ENCODE data around the gene TENM4. TPM values are rescaled to one million over a fixed set of nuclear protein-coding genes. Genes with fewer than 3 reads are reported as not detected.

The TENM4 gene
- total and polyA plus RNA-seq, 2 of the 13 experiments (the other 11 are each of a cell fraction or from before 2014, with no cell fraction given), result not detected

DNA sequence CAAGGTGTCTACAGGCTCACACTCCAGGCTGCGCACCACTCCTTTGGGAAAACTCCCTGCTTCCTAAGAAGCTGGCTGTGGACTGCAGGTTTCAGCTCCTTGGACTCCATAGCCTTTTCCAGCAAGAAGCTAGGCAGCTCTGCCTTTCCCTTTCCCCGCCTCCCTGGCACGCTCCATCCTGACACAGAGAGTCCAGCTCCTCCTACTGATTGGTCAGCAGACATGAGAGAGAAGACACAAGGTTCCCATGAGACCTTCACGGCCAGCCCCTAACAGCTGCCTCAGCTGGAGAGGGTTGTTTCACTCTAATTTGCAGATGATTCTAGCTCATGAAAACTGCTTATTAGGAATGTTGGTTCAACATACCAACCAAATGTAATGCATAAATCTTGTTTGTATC lies 27.6 kb downstream of the TENM4 start (continued):
- TF ChIP-seq, protein P1, sequence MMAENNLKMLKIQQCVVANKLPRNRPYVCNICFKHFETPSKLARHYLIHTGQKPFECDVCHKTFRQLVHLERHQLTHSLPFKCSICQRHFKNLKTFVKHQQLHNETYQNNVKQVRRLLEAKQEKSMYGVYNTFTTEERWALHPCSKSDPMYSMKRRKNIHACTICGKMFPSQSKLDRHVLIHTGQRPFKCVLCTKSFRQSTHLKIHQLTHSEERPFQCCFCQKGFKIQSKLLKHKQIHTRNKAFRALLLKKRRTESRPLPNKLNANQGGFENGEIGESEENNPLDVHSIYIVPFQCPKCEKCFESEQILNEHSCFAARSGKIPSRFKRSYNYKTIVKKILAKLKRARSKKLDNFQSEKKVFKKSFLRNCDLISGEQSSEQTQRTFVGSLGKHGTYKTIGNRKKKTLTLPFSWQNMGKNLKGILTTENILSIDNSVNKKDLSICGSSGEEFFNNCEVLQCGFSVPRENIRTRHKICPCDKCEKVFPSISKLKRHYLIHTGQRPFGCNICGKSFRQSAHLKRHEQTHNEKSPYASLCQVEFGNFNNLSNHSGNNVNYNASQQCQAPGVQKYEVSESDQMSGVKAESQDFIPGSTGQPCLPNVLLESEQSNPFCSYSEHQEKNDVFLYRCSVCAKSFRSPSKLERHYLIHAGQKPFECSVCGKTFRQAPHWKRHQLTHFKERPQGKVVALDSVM (CRISPR knock-in tag; IDR thresholded peaks at IDR 0.05), result no peak
- TF ChIP-seq ZNF451 (CRISPR knock-in tag; IDR thresholded peaks at IDR 0.05) (no peak), ZBTB8A (CRISPR knock-in tag; IDR thresholded peaks at IDR 0.05; ENCODE audit: borderline replicate concordance, low read depth) (no peak), ZSCAN9 (CRISPR knock-in tag; IDR thresholded peaks at IDR 0.05; ENCODE audit: borderline replicate concordance) (no peak), SIN3B (IDR thresholded peaks at IDR 0.05; ENCODE audit: low read length) (no peak)

- Histone ChIP-seq H3K36me3 (replicated peaks in 1 of 2; ENCODE audit: control insufficient read depth in 1 of 2, insufficient read depth in 2 of 2, low read length in 2 of 2) (no peaks in the 10 kb centered on the region), H4K20me1 (ENCODE audit: insufficient read depth, low read length) (no peaks in the 10 kb centered on the region), H3K9me3 (ENCODE audit: low read length) (no peaks in the 10 kb centered on the region), H3K4me3 (replicated peaks in 1 of 3; ENCODE audit: insufficient read depth in 1 of 3, low read depth in 2 of 3, low read length in 3 of 3) (no peak overlapping the region), H3K4me1 (ENCODE audit: insufficient read depth, low read length) (no peaks in the 10 kb centered on the region), H3K27me3 (ENCODE audit: control insufficient read depth in 1 of 2, insufficient read depth in 2 of 2, low read length in 2 of 2) (peaks cover 0 to 4% of the 10 kb centered on the region in 2 experiments; a peak in 2 of 5 replicates), H2AFZ (ENCODE audit: low read length) (no peak overlapping the region), H3K4me2 (ENCODE audit: low read depth, low read length) (no peak overlapping the region), H3K79me2 (ENCODE audit: insufficient read depth, low read length) (no peaks in the 10 kb centered on the region), H3K27ac (ENCODE audit: extremely low read length, insufficient read depth, low read length) (no peak overlapping the region), H3K9ac (ENCODE audit: insufficient read depth, low read depth, low read length) (no peak overlapping the region)
- BruUV-seq (replicated peaks), result no TSS peak
- ChIA-PET CTCF (ENCODE audit: low intra/inter-chr PET ratio, low total read pairs) (no interaction called here), POLR2A (no interaction called here)
- intact Hi-C loops (cut with micrococcal nuclease; ENCODE audit: unreplicated experiment), result no loop called here
- ATAC-seq (no peak), FAIRE-seq (no peak), DNase-seq (ENCODE audit: low spot score) (no peak)
- in situ Hi-C loops (cut with HindIII; ENCODE audit: extremely low pct_ligation_motif_present, low pct_unique_long_range_greater_than_20kb), result no loop called here
- 0% methylated on average over 1 of the region's 1 CpG for WGBS (ENCODE audit: low lambda C conversion rate)
- TF ChIP-seq, protein P2, sequence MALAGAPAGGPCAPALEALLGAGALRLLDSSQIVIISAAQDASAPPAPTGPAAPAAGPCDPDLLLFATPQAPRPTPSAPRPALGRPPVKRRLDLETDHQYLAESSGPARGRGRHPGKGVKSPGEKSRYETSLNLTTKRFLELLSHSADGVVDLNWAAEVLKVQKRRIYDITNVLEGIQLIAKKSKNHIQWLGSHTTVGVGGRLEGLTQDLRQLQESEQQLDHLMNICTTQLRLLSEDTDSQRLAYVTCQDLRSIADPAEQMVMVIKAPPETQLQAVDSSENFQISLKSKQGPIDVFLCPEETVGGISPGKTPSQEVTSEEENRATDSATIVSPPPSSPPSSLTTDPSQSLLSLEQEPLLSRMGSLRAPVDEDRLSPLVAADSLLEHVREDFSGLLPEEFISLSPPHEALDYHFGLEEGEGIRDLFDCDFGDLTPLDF (CRISPR knock-in tag; IDR thresholded peaks at IDR 0.05), result no peak
- TF ChIP-seq TAF15 (IDR thresholded peaks at IDR 0.05; ENCODE audit: low read depth, low read length, poor library complexity, severe bottlenecking) (no peak), TARDBP (CRISPR knock-in tag; IDR thresholded peaks at IDR 0.05) (no peak), GATAD2A (CRISPR knock-in tag; IDR thresholded peaks at IDR 0.05) (no peak), MIXL1 (CRISPR knock-in tag; IDR thresholded peaks at IDR 0.05) (no peak), GPBP1L1 (CRISPR knock-in tag; IDR thresholded peaks at IDR 0.05) (no peak), ZMAT3 (CRISPR knock-in tag; conservative IDR thresholded peaks at IDR 0.05) (no peak), SP4 (CRISPR knock-in tag; IDR thresholded peaks at IDR 0.05) (no peak), BORCS8-MEF2B (CRISPR knock-in tag; IDR thresholded peaks at IDR 0.05) (no peak), ZNF674 (CRISPR knock-in tag; IDR thresholded peaks at IDR 0.05; ENCODE audit: low read depth) (no peak), RARG (CRISPR knock-in tag; IDR thresholded peaks at IDR 0.05; ENCODE audit: low read depth) (no peak), PRPF4 (IDR thresholded peaks at IDR 0.05; ENCODE audit: low read depth, low read length, poor library complexity, severe bottlenecking) (no peak), ZNF44 (CRISPR knock-in tag; IDR thresholded peaks at IDR 0.05) (no peak), ZBTB26 (CRISPR knock-in tag; IDR thresholded peaks at IDR 0.05; ENCODE audit: borderline replicate concordance) (no peak), GATAD1 (CRISPR knock-in tag; IDR thresholded peaks at IDR 0.05) (no peak)
Observed at GRCh38 chr11:79412761-79413160, 28.1 kb downstream of the TENM4 start.

Measured in HepG2 (cell line).